Stimulated activated CD4-positive, alpha-beta T cell treated with anti-CD3 and anti-CD28 coated beads, Interleukin-1b, Interleukin-23, amount 100 ng/mL, for 1 hour (primary cell): ENCODE data around the gene CD300LF.

ENCODE experiments used
- DNase-seq, 2 donors: peaks; one replicate each; pipeline ENCODE4 v3.0.0-alpha.2; 2020; ENCODE audit warnings: low read depth in 2 of 2

CD300LF gene

GRCh38 chr17:74729866-74730265 is 17.1 kb upstream of the CD300LF start:
- DNase-seq: no peak

DNA sequence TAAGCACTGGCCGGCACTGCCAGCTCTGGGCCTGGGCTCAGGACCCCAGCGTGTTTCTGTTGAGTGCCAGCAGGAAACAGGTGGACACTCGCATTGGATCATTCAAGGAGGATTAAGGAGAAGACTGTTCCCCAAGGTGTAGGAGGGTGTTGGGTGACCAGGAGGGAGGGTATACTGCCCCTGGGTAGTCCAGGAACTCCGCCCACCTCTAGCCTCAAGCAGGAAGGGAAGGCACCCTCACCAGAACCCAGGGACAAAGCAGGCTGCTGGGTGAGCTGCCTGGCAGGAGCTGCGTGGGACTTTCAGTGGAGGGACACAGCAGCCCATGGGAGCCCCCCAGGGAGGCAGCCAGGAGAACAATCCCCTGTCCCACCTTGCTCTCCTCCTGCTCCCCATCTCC is 16.6 kb upstream of the CD300LF start:
- no peak for DNase-seq

GRCh38 chr17:74728702-74729075 is 16.0 kb upstream of the CD300LF start:
- DNase-seq: no peak

GRCh38 chr17:74728033-74728701 is 15.4 kb upstream of the CD300LF start:
- DNase-seq: no peak

DNA sequence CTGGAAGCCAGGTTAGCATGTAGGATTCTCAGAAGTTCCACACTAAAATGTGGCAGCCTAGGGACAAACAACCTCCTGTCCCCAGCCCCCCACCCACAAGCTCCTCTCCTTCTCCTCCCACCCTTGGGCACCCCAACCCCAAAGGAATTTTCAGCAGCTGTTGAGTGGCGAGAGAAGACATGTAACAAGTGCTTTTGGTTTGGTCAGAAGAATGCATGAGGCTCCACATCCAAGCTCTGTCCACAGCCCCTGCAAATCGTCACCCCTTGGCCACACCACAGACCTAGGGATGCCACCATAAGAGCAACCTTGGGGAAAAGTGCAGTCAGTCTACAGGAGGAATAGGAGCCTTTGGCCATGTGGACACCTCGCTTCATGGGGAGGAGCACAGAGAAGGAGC is 12.4 kb upstream of the CD300LF start:
- no peak for DNase-seq

GRCh38 chr17:74723891-74724290 is 11.2 kb upstream of the CD300LF start:
- DNase-seq: no peak

- no peak for DNase-seq
Observed at GRCh38 chr17:74722782-74723181, 10.1 kb upstream of the CD300LF start.

- DNase-seq: no peak
Observed at GRCh38 chr17:74720506-74720905, 7.8 kb upstream of the CD300LF start.

DNA sequence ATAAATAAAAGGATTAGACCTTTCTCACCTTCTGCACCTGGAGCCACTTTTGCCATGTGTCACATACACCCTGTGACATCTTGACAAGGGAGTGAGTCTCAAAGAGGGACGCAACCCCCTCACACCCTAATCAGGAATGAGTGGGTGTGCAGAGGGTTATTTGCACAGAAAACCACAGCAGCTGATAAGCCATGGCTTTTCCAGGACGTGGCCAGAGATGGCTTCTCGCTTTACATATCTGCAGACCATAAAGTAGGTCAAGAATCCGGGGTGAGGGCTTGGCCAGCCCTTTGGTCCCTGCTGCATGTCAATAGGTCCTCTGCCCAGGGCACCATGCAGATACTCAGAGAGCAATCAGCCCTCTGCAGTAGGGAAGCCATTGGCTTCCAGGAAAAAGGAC is 2.4 kb upstream of the CD300LF start:
- no peak for DNase-seq

GRCh38 chr17:74713171-74713755 is 540 bp upstream of the CD300LF start:
- DNase-seq: no peak

- DNase-seq: no peak
Observed at GRCh38 chr17:74712301-74712700, 422 bp downstream of the CD300LF start.

DNA sequence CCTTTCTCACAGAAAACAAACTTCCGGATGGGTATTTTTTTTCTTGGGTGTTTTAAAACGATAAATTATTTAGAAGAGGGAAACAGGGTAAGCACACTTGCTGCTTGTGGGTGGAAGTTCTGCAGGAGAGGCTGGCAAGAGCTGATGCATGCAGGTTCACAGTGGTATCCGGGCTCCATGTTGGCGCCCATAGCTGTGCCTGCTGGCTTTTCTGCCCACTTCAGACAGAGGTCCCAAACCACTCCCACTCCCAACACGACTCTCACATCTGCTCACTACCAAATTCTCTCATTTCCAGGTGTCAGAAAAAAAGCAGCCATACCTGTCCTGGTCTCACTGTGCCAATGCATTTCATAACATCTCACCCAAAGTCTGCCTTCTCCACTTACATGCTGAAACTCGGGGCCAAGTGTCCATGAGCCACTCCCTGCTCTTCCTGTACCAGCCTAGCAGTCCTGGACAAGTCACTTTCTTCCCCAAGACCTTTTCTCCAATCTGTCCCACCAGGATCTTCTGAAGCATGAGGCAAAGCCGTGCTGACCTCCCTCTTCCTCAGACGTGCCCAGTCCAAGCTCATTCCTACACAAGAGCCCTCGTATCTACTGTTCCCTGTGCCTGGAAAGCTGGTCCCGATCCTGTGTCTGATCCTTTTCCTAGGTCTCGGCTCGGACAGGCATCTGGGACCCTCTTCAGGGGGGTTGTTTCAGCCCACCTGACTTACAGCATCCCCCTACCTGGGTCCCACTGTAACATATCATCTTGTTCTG is 1.5 kb downstream of the CD300LF start:
- DNase-seq: no peak

DNA sequence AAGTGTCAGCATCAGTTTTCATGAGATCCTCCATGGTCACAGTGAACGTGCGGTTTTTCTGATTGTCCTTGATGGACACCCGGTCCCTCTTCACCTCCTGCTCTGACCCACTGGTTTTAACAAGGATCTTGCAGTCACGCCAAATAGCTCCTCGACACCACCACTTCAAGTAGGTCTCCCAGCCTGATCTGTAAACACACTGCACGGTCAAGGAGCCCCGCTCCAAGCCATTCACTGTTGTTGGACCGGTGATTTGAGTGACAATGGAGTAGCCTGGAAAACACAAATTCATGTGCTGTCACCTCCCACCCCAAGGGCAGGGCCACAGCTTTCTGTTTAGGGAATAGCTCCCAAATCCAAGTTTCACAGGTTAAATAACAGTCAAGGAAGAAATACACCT is 8.2 kb downstream of the CD300LF start:
- no peak for DNase-seq

- no peak for DNase-seq
Observed at GRCh38 chr17:74703311-74703710, 9.4 kb downstream of the CD300LF start.

DNA sequence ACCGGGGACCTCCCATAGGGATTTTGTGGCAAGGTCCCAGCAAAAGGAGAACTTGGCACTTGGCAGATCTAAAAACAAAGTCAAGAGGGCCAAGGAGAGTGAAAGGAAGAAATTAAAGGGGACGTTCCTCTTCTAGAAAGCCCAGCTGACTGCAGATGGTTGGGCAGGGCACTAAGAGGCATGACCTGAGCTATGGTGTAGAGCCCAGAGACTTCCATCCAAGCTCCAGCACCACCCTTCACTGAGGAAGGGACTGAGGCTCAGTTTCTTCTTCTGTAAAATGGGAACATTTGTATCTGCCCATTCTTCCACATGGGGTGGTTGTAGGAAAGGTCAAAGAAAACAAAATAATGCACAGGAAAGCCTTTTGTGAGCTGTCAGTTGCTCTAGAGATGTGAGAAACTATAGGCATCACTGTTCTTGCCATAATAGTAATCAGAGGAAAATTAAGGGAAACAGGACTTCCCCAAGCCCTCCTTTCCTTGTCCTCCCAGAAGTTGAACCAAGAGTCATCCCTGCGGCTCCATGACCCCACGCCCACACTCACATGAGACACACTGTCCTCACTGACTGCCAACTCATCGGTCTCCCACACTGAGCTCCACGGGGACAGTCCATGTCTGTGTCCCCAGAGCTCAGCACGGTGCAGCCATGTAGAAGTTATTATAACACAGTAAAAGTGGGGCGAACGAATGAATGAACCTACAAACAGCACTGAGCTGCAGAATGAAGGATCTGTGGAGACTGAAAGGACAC is 10.4 kb downstream of the CD300LF start:
- DNase-seq: no peak

DNA sequence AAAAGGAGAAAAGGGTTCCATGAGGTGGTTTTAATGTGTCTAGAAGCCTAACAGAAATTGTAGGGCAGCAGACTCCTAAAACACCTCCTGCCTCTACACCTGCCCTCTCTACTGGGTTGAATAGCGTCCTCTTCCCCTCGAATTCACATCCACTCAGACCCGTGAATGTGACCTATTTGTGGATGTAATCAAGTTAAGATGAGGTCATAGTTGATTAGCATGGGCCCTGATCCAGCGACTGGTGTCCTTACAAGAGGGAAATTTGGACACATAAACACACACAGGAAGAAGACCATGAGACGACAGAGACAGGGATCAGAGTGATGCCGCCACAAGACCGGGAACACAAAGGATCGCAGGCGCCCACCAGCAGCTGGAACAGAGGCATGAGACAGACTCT is 13.5 kb downstream of the CD300LF start:
- no peak for DNase-seq

- no peak for DNase-seq
Observed at GRCh38 chr17:74698069-74698468, 14.7 kb downstream of the CD300LF start.

GRCh38 chr17:74697515-74697914 is 15.2 kb downstream of the CD300LF start:
- no peak for DNase-seq

DNA sequence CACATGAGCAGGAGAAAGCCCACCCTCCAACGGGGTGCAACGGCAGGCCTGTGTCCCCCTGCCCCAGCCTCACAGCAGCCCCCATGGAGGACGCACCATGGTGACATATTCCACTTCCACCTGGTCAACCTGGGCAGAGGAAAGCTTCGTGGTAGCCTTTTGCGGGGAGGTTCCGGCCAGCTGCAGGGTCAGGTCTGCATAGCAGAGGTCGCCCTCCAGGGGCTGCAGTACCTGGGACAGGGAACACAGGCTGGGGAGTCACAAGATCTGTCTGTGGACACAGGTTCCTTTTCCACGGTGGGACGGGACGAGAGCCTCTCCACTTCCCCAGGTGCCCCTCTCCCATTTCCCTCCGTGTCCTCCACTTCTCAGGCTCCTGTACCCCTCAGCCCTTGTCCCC is 17.1 kb downstream of the CD300LF start:
- no peak for DNase-seq

- no peak for DNase-seq
Observed at GRCh38 chr17:74694081-74694480, 18.6 kb downstream of the CD300LF start.

GRCh38 chr17:74691151-74691550 is 21.6 kb downstream of the CD300LF start:
- no peak for DNase-seq

GRCh38 chr17:74690409-74690825 is 22.3 kb downstream of the CD300LF start:
- DNase-seq: no peak
